ENCODE measurements around the gene WDR48. TPM values are rescaled to one million over a fixed set of nuclear protein-coding genes. Genes with fewer than 3 reads are reported as not detected.

Gene WDR48
- polyA plus RNA-seq, 1 experiment: 20.1 TPM

DNA sequence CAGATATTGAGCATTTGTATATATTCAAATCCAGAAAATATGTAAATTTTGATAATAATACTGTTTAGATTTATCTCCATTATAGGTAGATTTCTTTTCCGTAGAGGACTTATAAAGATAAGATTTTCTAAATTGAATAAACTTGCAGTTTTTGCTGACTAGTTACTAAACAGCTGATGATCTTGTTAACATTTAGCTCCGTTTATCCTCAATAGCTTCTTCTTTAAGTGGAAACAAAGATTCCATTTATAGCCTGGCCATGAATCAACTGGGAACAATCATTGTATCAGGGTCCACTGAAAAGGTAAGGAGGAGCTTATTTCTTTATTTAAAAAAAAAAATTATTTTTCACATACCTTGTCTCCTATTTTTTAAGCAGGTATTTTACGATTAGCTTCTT, 16.7 kb downstream of the WDR48 start:
- no peak overlapping the region for H3K4me3 ChIP-seq (ENCODE audit: low read depth, low read length)
- no peaks in the 10 kb centered on the region for H3K27me3 ChIP-seq (ENCODE audit: control insufficient read depth, insufficient read depth, low read length)
- TF ChIP-seq, protein P1, sequence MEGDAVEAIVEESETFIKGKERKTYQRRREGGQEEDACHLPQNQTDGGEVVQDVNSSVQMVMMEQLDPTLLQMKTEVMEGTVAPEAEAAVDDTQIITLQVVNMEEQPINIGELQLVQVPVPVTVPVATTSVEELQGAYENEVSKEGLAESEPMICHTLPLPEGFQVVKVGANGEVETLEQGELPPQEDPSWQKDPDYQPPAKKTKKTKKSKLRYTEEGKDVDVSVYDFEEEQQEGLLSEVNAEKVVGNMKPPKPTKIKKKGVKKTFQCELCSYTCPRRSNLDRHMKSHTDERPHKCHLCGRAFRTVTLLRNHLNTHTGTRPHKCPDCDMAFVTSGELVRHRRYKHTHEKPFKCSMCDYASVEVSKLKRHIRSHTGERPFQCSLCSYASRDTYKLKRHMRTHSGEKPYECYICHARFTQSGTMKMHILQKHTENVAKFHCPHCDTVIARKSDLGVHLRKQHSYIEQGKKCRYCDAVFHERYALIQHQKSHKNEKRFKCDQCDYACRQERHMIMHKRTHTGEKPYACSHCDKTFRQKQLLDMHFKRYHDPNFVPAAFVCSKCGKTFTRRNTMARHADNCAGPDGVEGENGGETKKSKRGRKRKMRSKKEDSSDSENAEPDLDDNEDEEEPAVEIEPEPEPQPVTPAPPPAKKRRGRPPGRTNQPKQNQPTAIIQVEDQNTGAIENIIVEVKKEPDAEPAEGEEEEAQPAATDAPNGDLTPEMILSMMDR (IDR thresholded peaks at IDR 0.05; ENCODE audit: insufficient read depth, low read depth, low read length): no peak
- H3K36me3 ChIP-seq (ENCODE audit: control insufficient read depth, insufficient read depth, low read length): peaks cover 7% of the 10 kb centered on the region
- no peak for DNase-seq (ENCODE audit: low read depth)
- ChIA-PET POLR2A (no interaction called here), CTCF (interaction anchor here (0.7 to 1.4 kb wide), 2 partner anchors 13 to 220 kb away, joined by 3 read pairs; no protein-coding TSS in a partner anchor)

DNA sequence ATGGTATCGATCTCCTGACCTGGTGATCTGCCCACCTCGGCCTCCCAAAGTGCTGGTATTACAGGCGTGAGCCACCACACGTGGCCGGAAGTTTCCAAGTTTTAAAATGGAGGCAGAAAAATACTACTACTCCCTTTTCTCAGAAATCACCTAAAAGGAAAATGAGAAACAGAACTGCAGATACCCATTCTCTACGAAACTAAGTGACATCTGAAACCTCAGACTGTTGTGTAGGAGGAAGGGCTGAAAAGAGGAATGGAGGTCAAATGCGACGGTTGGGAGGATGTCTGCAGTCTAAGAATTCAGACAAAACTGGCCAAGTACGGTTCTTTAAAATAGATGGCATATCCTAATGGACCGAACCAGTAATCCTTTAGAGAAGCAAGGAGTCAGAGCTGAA, 24.1 kb downstream of the WDR48 start:
- CTCF ChIA-PET: interaction anchor here (1.9 kb wide), 2 partner anchors 10 to 12 kb away, joined by 4 to 6 read pairs; no protein-coding TSS in a partner anchor
- TF ChIP-seq, protein P1 (IDR thresholded peaks at IDR 0.05; ENCODE audit: insufficient read depth, low read depth, low read length): no peak
- Histone ChIP-seq H3K4me3 (ENCODE audit: low read depth, low read length) (no peak overlapping the region), H3K27me3 (ENCODE audit: control insufficient read depth, insufficient read depth, low read length) (no peaks in the 10 kb centered on the region), H3K36me3 (ENCODE audit: control insufficient read depth, insufficient read depth, low read length) (peaks cover 6% of the 10 kb centered on the region)
- POLR2A ChIA-PET: no interaction called here
- DNase-seq (ENCODE audit: low read depth): no peak

DNA sequence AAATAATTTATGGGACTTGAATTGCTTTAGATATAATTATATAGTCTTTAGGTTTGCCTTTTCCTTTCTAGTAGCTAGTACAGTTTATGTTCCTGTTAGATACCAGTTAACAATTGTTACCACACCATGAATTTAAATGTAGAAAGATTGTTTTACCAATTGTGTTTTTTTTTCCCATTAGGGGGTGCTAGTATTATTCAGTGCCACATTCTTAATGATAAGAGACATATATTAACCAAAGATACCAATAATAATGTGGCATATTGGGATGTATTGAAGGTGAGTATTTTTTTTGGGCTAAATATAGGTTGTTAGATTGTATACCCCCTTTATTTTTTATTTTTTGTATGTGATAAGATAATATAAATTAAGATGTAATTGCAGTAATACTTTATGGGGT, 27.7 kb downstream of the WDR48 start:
- ChIA-PET POLR2A (interaction anchor here (0.6 kb wide), 1 partner anchor 196 kb away, joined by 5 read pairs; no protein-coding TSS in a partner anchor), CTCF (interaction anchor here (0.7 to 3.0 kb wide), 3 partner anchors 8 to 370 kb away, joined by 3 to 17 read pairs (median 3); no protein-coding TSS in a partner anchor)
- TF ChIP-seq, protein P1 (IDR thresholded peaks at IDR 0.05; ENCODE audit: insufficient read depth, low read depth, low read length): no peak
- H3K27me3 ChIP-seq (ENCODE audit: control insufficient read depth, insufficient read depth, low read length): no peaks in the 10 kb centered on the region
- peaks cover 8% of the 10 kb centered on the region for H3K36me3 ChIP-seq (ENCODE audit: control insufficient read depth, insufficient read depth, low read length)
- DNase-seq (ENCODE audit: low read depth): no peak
- H3K4me3 ChIP-seq (ENCODE audit: low read depth, low read length): no peak overlapping the region

DNA sequence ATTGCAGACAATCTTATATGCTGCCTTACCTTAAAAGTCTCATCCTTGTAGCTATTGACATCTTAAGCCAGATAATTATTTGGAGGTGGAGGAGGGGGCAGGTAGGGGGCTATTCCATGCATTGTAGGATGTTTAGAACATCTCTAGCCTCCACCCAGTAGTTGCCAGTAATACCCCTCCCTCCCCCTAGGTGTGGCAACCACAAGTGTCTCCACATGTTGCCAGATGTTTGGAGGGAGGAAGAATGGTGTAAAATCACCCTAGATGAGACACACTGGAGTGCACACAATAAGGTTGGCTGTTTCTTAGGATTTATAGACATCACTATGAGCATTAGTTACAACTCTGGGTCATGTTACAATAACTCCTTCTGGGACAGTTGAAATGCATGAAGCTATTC, 28.2 kb downstream of the WDR48 start:
- Histone ChIP-seq H3K27me3 (ENCODE audit: control insufficient read depth, insufficient read depth, low read length) (no peaks in the 10 kb centered on the region), H3K4me3 (ENCODE audit: low read depth, low read length) (no peak overlapping the region), H3K36me3 (ENCODE audit: control insufficient read depth, insufficient read depth, low read length) (peaks cover 8% of the 10 kb centered on the region)
- TF ChIP-seq, protein P1 (IDR thresholded peaks at IDR 0.05; ENCODE audit: insufficient read depth, low read depth, low read length): no peak
- ChIA-PET CTCF (interaction anchor here (0.7 to 3.0 kb wide), 5 partner anchors 8 to 210 kb away, joined by 3 to 17 read pairs (median 3); no protein-coding TSS in a partner anchor), POLR2A (interaction anchor here (0.6 kb wide), 1 partner anchor 195 kb away, joined by 5 read pairs; no protein-coding TSS in a partner anchor)
- DNase-seq (ENCODE audit: low read depth): no peak

DNA sequence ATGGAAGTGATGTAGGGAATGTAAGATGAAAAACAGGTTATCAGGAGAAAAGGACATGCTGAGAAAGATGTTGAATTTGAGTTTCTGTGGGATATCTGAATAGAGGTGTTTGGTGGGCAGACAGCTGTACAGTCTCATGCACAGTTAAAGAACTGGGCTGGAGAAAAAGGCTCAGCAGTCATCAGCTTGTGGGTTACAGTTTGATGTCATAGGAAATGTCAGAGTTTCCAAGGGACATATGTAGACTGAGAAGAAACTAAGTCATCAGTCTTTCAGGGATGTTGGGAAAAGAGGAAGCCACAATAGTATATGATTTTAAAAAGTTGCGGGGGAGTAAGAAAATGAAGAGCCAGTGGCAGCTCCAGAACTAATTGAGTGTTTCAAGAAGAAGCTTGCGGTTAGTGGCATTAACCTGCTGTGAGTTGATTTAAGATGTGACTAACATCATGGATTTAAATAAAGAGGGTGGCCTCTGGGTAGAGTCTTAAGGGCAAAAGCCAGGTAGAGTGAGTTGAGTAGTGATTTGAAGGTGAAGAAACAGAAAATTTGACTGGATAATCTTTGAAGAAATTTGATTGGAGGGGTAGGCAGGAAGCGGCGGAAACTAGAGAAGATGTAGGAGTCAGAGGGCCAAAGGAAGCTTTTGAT, 31.0 kb downstream of the WDR48 start:
- POLR2A ChIA-PET: no interaction called here
- no peaks in the 10 kb centered on the region for H3K27me3 ChIP-seq (ENCODE audit: control insufficient read depth, insufficient read depth, low read length)
- CTCF ChIA-PET: no interaction called here
- no peak overlapping the region for H3K4me3 ChIP-seq (ENCODE audit: low read depth, low read length)
- TF ChIP-seq, protein P1 (IDR thresholded peaks at IDR 0.05; ENCODE audit: insufficient read depth, low read depth, low read length): no peak
- peaks cover 5% of the 10 kb centered on the region for H3K36me3 ChIP-seq (ENCODE audit: control insufficient read depth, insufficient read depth, low read length)
- DNase-seq (ENCODE audit: low read depth): no peak
